KMS-11 (cell line): ENCODE measurements around the gene UNC93B1.

Experiments used
- H2AFZ ChIP-seq: fragments of 200-600 bp; sonication (generic); 2 replicates; pipeline ENCODE4 v1.6.1; 2016; ENCODE audit warnings: antibody characterized with exemption, mixed run types, low read depth
- H3K27ac ChIP-seq: fragments of 200-600 bp; sonication (generic); 2 replicates; pipeline ENCODE4 v1.6.1; 2016; ENCODE audit warnings: mild to moderate bottlenecking, mixed run types
- H3K27me3 ChIP-seq: fragments of 200-600 bp; sonication (generic); 2 replicates; pipeline ENCODE4 v1.6.1; 2017; ENCODE audit warnings: mild to moderate bottlenecking, low read depth, mixed run types, moderate library complexity; ENCODE audit not compliant: insufficient read depth
- H3K36me3 ChIP-seq: fragments of 200-600 bp; sonication (generic); 2 replicates; pipeline ENCODE4 v1.6.1; 2017; ENCODE audit warnings: mild to moderate bottlenecking, mixed run types; ENCODE audit not compliant: insufficient read depth
- H3K4me1 ChIP-seq: fragments of 200-600 bp; sonication (generic); 2 replicates; pipeline ENCODE4 v1.6.1; 2016; ENCODE audit warnings: mild to moderate bottlenecking, low read depth, mixed run types; ENCODE audit not compliant: poor library complexity, severe bottlenecking
- H3K4me2 ChIP-seq: fragments of 200-600 bp; sonication (generic); 2 replicates; pipeline ENCODE4 v1.7.0; 2016; ENCODE audit warnings: mild to moderate bottlenecking, mixed run types
- H3K4me3 ChIP-seq: fragments of 200-600 bp; sonication (generic); IDR thresholded peaks from 2 replicates; pipeline ENCODE4 v1.6.1; 2017; ENCODE audit warnings: low read depth, low read length, mixed read lengths; ENCODE audit not compliant: insufficient read depth
- H3K79me2 ChIP-seq: fragments of 200-600 bp; sonication (generic); 2 replicates; pipeline ENCODE4 v1.6.1; 2016; ENCODE audit warnings: low read depth, mixed run types; ENCODE audit not compliant: insufficient read depth
- H3K9ac ChIP-seq: fragments of 200-600 bp; sonication (generic); 2 replicates; pipeline ENCODE4 v1.6.1; 2016; ENCODE audit warnings: mild to moderate bottlenecking, mixed run types
- H4K20me1 ChIP-seq: fragments of 200-600 bp; sonication (generic); 2 replicates; pipeline ENCODE4 v1.6.1; 2016; ENCODE audit warnings: mild to moderate bottlenecking, mixed run types; ENCODE audit not compliant: insufficient read depth
- CTCF ChIP-seq: fragments of 200-600 bp; sonication (generic); conservative IDR thresholded peaks from 2 replicates; pipeline ENCODE4 v1.6.1; 2017; ENCODE audit warnings: low read depth, mild to moderate bottlenecking, antibody characterized with exemption, low read length, moderate library complexity, mixed read lengths

The UNC93B1 gene

GRCh38 chr11:68050371-68050841 lies 46.5 kb upstream of the UNC93B1 start:
- no peak overlapping the region for H3K9ac ChIP-seq
- H3K4me1 ChIP-seq: no peaks in the 10 kb centered on the region
- no peaks in the 10 kb centered on the region for H3K36me3 ChIP-seq
- TF ChIP-seq CTCF: no peak
- no peaks in the 10 kb centered on the region for H4K20me1 ChIP-seq
- no peaks in the 10 kb centered on the region for H3K79me2 ChIP-seq
- H3K4me2 ChIP-seq: no peak overlapping the region
- H3K4me3 ChIP-seq: no peak overlapping the region
- H3K27me3 ChIP-seq: no peaks in the 10 kb centered on the region
- H2AFZ ChIP-seq: no peak overlapping the region
- no peak overlapping the region for H3K27ac ChIP-seq

- Histone ChIP-seq H3K36me3 (no peaks in the 10 kb centered on the region), H2AFZ (no peak overlapping the region), H3K79me2 (no peaks in the 10 kb centered on the region)
These were observed 45.8 kb upstream of the UNC93B1 start for GRCh38 chr11:68049509-68050370.

GRCh38 chr11:68048681-68049508 lies 45.0 kb upstream of the UNC93B1 start:
- Histone ChIP-seq H3K27me3 (no peaks in the 10 kb centered on the region), H3K4me3 (no peak overlapping the region), H3K27ac (no peak overlapping the region), H3K79me2 (no peaks in the 10 kb centered on the region), H3K4me2 (no peak overlapping the region), H3K4me1 (no peaks in the 10 kb centered on the region), H3K9ac (no peak overlapping the region), H3K36me3 (no peaks in the 10 kb centered on the region), H4K20me1 (no peaks in the 10 kb centered on the region), H2AFZ (no peak overlapping the region)
- no peak for TF ChIP-seq CTCF

More at GRCh38 chr11:68049509-68050370, 45.8 kb upstream of the UNC93B1 start:
- Histone ChIP-seq H3K9ac (no peak overlapping the region), H3K4me1 (no peaks in the 10 kb centered on the region), H3K4me2 (no peak overlapping the region), H3K27me3 (no peaks in the 10 kb centered on the region), H4K20me1 (no peaks in the 10 kb centered on the region), H3K4me3 (no peak overlapping the region), H3K27ac (no peak overlapping the region)
- TF ChIP-seq CTCF: no peak

- Histone ChIP-seq H3K4me2 (no peak overlapping the region), H4K20me1 (no peaks in the 10 kb centered on the region)
These were observed 43.8 kb upstream of the UNC93B1 start for GRCh38 chr11:68047437-68048290.

More at GRCh38 chr11:68047437-68048290, 43.8 kb upstream of the UNC93B1 start:
- Histone ChIP-seq H3K79me2 (no peaks in the 10 kb centered on the region), H3K9ac (no peak overlapping the region), H3K4me1 (no peaks in the 10 kb centered on the region), H2AFZ (no peak overlapping the region), H3K4me3 (no peak overlapping the region), H3K27me3 (no peaks in the 10 kb centered on the region), H3K27ac (no peak overlapping the region), H3K36me3 (no peaks in the 10 kb centered on the region)
- no peak for TF ChIP-seq CTCF
